Left kidney (tissue), 2 donors: ENCODE measurements around the gene WDR91. TPM values are rescaled to one million over a fixed set of nuclear protein-coding genes. Genes with fewer than 3 reads are reported as not detected.
"Not testable (repeated sequence)": the region's sequence is repeated elsewhere in the genome, so short reads cannot be mapped to it uniquely, and the experiment has no call there.

Experiments
- DNase-seq: peaks from one replicate; pipeline ENCODE4 v3.0.0-alpha.2; 2013
- polyA plus RNA-seq: library from polyadenylated mRNA; unstranded; fragments of 120-200 nt; gene quantifications from one replicate; pipeline ENCODE4 v1.2.1, GENCODE V29; 2013; ENCODE audit not compliant: insufficient read length

WDR91 gene
- polyA plus RNA-seq, 1 donor = 58.1 TPM

DNA sequence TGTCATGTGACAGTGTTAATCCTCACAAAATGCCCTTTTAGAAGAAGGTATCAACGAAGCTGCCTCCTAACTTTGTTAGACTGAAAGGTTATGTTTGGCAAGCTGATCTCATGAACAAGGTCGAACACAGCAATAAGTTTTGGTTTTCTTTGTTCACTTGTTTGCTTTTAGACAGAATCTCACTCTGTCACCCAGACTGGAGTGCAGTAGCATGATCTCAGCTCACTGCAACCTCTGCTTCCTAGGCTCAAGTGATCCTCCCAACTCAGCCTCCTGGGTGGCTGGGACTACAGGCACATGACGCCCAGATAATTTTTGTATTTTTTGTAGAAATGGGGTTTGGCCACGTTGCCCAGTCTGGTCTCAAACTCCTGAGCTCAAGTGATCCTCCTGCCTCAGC is 23.4 kb upstream of the WDR91 start:
- DNase-seq = no peak

DNA sequence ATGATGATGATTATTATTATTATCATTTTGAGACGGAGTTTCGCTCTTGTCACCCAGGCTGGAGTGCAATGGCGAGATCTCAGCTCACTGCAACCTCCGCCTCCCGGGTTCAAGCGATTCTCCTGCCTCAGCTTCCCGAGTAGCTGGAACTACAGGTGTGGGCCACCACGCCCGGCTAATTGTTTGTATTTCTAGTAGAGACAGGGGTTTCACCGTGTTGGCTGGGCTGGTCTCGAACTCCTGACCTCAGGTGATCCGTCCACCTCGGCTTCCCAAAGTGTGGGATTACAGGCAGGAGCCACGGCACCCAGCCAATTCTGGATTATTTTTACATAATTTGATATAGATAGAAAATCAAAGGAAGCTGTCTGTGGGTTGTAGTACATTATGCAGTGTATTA is 22.8 kb upstream of the WDR91 start:
- DNase-seq = not testable (repeated sequence)

DNA sequence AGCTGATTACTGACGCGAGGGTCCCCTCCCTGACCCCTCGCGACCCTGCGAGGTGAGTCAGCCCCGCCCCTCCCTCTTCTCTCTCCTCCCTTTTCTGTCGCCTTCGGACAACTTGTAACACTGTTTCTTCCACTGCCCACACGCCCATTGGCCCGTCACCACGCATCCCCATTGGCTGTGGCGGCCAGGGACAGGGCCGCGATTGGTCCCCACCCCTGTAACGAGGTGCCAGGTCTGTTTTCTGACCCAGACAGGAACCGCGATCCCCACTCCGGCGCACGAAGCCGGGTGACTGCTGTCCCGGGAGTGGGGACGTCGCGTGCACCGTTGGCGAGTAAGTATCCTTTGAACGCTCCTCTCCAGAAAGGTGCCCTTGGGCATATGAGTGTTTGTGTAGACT is 22.2 kb upstream of the WDR91 start, which contains the start of gene STRA8:
Gene STRA8, plus strand, starts transcription at position 269 of the 400 bp plus-strand sequence. CDS start 6,687 bp downstream, outside the sequence.
- DNase-seq = no peak

DNA sequence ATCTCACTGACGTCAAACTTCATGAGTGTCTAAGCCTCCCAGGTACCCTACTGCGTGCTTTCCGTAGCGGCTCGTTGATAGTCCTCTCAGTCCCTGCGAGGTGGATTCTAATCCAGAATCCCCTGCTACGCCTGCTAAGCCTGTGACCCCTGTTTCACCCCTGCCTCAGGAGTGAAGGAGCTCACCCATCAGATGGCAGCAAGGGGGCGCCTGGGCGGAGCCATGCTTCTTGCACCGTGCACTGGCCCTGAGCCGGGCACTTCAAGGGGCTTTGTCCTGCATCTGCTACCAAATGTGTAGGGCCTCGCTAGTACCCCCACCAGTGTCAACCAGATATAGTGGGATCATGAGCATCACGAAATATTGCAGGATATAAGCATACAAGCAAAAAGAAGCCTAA is 21.4 kb upstream of the WDR91 start:
- no peak for DNase-seq

DNA sequence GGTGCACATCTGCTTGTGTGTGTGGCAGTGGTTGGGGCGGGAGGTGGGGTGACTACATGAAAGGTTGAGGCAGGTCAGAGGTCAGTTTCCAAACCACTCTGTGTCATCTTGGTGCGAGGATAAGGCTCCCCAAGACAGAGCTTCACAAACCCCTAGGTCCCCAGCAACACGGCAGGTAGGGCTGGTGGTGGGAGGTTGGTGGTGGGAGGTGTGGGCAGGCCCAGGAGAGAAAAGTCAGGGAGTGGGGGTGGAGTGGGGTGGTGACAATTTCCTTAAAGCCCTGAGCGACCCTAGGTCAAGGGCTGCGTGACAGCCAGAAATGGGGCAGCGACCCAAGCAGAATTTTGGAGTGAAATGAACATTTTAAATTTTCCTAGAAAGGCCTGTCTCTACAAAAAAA is 20.8 kb upstream of the WDR91 start:
- DNase-seq = no peak

DNA sequence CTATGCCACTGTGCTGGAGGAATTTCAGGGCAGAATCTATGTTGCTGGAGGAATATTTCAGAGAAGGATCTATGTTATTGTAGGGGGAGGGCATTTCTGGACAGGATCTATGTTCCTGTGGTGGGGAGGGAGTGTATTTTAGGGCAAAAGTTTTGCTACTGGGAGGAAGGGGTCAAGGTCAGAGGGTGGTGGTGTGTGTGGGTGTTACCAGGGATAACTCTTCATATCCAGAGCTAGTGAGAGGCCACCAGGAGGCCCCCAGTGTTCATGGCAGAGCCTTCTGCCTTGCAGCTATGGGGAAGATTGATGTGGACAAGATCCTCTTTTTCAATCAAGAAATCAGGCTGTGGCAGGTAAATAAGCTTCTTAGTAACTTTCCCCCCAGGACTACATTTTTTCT is 20.4 kb upstream of the WDR91 start:
- DNase-seq = no peak

DNA sequence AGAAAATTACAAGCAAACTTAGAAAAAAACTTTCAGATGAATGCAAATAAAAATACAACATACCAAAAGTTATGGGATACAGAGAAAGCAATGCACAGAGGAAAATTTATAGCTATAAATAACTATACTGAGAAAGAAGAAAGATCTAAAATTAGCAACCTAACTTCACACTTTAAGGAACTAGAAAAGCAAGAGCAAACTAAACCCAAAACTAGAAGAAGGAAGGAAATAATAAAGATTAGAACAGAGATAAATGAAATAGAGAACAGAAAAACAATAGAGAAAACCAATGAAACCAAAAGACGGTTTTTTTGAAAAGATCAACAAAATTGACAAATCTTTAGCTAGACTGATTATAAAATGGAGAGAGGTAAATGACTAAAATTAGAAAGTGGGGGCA is 12.7 kb upstream of the WDR91 start:
- DNase-seq = no peak

DNA sequence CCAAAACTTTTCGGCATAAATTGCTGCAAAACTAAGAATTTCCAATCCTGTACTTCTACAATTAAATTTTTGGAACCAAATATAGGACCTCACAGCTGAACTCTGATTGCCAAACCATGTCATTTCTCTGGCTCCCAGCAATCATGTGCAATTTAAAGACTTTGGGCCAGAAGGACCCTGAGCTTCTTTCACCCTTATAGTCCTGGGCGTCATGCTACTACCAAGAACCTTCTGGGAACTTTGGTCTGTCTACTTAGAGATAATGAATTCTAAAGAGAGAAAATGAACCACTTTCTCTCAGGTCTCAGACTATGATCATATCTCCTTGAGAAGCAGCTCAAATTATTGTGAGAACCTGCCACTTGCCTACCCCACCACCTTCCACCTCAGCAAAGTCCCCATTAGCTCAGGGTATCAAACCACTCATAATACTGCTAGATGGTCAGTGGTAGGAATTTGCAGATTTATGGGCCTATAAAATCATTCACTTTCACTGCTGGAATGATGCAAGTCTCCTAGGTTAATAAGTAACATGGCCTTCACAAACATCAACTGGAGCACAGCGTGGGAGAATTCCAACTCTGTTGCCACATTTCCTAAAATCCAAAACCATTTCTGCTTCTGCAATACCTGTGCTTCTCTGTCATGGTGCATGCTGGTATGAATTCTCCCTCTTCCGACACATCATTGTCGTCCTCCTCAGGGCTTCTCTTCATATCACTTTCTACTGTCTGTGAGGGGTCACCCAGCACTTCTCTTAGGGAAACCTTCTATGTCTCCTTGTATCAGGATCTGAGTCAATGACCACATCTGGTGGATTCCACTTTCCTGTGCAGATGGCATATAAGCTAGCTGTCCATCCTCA is 6.6 kb upstream of the WDR91 start:
- peak; percentile 48 for DNase-seq

DNA sequence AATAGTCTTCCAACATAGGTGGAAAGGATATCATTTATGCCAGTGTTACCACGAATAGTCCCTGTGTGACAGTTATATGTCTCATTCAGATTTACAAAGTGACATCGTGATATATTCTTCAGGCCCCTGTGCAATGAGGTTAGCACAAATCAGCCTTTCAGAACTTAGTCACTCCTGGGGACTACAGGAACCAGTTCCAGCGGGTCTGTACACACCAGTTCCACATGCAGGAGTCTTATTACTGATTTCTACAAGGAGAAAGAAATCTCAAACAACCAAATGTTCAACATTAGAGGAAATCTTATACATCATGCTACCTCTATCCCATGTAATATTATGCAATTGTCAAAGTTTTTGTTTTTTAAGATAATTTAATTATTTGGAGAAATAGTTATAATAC is 4.4 kb upstream of the WDR91 start:
- DNase-seq = no peak

DNA sequence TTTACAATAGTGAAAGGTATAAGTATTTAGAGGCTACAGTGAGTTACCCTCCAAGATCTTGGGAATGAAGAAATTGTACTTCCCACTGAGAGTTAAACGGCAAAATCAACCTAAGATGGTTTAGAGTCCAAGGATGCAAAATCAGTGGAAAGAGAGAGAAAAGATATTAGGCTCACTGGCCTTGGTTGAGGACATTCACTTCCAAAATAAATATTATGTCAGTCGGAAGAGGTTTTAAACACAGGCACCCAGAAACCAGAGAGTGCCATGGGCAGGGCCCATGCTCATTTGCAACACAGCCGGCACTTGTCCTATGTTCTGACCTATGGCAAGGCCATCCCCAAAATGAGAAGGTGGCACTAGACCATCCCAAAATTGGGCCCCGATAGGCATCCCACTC is 3.9 kb upstream of the WDR91 start:
- DNase-seq = no peak

DNA sequence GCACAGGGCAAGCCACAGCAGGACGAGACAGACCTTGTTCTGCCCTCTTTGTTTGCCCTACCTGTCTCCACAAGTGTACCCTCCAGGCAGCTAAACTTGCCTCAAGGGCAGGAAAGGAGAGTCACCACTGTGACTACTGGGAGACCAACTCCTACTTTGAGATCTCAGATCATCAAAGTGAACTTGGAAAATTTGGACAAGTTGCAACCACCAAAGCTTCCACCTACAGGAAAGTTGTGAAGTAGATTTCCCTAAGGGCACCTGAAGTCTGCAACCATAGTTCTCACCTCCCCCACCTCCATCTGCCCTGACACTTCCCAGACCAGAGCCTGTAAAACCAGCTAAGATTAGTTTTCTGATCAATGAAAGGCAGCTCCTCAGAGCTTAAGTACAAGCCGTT is 2.5 kb upstream of the WDR91 start:
- DNase-seq = no peak

DNA sequence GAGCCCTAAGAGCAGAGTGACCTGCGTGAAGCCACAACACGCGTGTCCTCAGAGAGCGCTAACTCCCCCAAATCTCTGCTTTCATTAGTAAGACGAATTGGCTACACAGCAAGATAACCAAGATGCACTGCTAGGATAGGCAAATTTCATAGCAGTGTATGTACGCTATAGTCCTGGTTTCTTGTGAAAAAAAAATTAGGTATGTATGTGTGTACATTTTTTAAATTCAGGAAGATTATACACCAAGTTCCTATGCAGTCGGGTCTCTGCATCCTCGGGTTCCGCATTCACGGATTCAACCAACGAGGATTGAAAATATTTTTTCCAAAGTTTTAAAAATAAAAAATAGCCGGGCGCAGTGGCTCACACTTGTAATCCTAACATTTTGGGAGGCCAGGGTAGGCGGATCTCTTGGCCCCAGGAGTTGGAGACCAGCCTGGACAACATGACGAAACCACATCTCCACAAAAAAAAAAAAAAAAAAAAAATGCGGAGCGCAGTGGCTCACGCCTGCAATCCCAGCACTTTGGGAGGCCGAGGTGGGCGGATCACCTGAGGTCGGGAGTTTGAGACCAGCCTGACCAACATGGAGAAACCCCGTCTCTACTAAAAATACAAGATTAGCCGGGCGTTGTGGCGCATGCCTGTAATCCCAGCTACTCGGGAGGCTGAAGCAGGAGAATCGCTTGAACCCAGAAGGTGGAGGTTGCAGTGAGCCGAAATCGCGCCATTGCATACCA is 790 bp upstream of the WDR91 start:
- DNase-seq = not testable (repeated sequence)

DNA sequence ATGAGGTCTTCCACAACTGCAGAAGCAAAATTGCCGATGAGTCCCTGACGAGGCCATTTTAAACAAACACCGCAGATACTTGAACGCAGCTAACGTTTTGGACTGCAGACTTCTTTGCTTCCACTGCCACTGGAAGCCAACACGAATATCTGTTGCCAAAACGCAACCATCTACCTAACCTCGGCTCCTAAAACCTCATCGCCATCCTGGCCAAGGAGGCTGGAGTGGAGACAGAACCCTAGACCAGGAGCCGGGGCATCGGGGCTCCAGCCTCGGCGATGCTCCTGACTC is 493 bp downstream of the WDR91 start:
- DNase-seq = no peak

DNA sequence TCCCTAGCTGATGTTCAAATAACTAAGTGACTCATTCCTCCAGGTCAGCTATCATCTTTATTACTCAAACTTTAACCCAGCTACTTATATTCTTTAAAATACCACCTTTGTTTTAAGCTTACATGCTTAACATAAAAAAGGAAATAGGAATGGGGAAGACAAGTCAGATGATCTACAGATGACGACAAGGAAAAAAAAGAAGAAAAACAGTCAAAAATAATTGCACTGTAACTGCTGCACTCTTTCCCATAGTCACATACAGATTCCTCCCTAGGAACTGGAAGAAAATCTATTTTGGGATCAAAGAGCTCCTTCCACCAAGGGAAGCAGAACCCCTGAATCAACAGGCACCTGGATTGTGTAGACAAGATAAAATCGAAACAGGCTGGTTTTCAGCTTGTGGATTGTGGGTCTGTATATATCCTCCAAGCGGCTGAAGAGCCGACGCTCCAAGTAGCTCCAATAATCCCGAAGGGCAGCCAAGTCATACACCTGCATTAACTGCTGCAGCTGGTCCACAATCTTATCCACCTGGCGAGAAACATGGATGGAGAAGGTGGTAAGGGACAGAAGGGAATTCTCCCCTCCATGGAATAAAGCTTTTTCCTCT is 2.0 kb downstream of the WDR91 start:
- DNase-seq = no peak

DNA sequence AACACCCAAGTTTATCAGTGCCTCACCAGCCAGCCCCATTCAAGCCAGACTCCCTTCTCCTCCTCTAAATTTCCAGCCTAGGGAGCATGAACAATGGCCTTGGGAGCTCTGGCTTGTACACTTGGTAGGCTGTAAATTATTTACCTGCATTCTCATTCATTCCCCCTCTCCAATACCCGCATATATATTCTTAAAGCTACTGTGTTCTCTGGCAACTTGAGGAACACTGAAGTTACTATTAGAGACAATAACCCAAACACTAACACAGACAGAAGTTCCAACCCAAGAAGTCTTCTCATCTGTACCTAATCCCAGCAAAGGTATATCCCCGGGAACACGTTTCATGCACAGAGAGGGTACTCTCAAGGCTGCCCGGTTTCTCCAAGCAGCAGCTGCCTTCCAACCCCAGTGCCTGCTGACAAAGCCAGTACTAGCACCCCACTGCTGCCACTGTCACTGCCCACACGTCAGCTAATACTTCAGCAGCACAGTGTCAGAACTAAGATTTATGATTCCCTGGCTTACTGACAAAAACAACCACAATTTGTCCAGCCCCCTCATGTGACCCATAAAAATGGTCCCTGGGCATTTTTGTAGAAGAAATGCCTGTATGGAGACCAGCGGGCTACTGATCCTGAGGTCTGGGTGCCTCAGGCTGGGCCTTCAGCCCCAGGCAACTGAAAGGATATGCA is 3.1 kb downstream of the WDR91 start:
- no peak for DNase-seq

DNA sequence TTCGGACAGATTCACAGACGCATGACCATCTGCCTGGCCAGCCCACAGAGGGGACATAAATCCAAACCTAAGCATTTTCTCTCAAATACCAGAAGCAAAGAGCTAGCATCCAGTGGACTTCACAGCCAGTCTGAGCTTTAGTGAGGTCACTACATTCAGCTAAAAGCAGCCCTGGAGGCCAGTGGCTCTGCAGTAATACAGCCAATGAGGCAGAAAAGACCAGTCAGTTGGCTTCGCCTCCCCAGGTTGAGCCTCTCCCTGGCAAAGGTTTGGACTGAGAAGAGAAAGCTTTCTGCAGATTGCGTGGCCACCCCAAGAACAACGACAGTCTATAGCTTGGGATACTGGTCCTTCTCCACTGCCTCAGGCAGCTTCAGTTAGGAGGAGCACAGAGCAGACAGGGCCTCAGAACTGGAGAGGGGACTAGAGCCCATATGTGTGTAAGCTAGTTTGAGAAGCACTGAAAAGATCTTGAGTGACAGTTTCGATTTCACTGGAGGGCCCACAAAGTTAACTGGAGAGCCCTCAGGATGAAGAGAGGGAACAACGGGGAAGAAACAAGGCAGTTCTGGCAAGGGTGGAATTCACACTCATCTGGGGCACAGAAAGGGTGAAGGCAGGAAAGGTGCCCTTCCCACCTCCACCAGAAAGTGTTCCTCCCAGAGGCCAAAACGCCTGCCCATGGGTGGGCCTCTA is 3.8 kb downstream of the WDR91 start:
- no peak for DNase-seq

DNA sequence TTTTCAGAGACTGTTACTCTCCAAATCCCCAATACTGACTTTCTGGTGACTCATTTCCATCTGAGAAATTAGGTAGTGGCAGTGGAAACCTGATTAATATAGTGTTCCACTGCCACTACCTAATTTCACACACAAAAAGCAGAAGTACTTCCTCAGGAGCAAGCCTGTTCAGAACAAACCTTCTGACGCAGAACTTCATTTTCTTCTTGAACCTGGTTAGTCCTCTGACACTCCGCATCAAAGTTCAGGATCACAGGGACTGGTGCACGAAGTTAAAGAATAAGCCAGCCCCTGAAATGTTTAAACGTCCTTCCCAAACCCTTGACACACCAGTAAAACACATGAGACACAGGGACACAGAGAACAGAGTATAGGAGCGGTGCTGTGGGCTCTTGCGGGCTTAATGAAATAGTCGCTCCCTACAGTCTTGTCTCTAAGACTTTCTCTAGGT is 4.4 kb downstream of the WDR91 start:
- no peak for DNase-seq

DNA sequence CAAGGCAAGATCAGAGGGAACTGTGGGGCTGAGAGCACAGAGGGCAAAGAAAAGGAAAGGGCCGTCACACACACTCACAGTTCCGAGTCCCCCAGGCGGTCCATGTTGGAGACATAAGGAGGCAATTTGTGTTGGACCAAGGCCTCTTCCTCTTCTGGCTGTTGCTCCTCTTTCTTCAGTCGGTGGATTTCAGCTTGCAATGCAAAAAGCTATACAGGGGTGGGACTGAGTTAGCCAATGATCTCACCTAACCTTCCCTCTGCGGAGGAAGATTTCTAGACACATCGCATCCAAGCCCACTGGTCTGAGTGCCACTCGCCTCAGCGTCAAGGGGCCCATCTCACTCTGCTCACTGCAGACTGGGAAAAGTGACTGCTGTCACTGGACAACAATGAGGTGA is 5.5 kb downstream of the WDR91 start:
- no peak for DNase-seq

DNA sequence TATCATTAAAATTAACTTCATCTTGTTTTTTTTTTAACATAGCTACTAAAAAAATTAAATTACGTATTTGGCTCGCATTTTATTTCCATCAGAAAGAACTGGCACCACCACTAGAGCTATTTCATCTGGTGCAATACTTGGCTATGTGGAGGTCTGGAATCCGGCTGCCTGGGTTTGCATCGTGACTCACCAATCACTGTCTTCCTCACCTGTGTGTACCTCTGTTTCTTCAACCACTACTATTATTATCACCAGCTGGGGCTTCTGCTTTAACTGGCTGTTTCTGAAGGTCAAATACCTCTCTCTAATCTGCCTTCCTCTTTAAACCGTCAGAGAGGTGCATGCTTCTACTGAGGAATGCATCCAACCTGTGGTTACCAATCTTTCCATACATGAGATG is 6.5 kb downstream of the WDR91 start:
- no peak for DNase-seq

DNA sequence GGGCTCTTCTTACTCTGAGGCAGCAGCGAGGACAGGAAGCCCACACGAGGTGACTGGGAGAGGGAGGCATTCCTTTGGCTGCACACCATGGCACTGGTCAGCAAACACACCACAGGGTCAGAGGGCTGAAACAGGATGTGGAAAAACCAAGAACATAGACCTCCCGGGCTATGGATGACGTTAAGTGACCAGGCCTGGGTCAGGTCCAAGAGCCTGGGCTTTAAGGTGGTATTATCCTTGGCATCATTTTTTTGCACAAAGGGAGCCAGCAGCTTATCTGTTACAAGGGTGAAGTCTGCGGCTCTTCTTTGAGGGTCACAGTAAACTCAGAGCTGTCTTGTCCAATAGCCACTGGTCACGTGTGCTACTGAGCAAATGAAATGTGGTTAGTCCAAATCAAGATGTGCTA is 7.0 kb downstream of the WDR91 start:
- DNase-seq = no peak

DNA sequence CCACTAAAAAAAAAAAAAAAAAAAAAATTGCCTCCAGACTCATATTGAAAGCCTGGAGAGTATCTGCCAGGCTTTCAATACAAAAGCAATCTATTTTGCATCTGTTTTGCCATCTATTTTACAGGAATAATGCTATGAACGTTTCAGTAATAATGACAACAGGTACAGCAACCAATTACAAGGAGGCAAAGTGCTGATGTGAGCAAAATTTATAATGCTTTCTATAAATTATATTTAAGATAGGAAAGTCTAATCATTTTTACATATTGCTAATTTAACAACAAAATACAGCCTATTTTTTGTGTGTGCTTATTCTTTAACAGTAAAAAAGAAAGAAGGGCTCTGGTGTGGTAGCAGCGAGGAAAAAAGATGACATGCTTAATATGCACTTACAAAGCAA is 10.0 kb downstream of the WDR91 start:
- DNase-seq = no peak

DNA sequence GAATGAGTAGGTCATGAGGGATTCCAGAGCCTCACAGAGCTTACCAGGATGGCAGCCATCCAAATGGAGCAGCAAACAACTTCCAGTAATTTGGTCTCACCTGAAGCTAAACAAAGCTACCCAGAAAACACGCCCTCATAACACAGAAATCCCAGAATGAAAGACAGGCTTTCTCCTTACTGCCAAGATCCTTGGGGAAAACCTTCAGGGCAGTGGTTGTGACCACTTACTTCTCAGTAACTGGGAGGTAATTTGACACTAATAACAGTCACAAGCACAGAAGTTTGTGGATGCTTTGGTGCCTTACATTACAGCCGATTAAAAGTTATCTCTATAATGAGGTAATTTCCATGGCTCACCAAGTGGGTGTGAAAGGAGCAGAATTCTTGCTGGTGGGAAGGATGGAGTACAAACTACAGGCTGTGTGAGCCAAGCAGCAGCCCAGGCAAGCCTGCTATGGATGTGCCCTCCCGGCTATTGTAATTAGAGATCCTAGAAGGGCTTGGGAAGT is 10.4 kb downstream of the WDR91 start:
- no peak for DNase-seq
